Stomach (tissue), 9 donors: ENCODE data around the gene PLXNA2. TPM values are rescaled to one million over a fixed set of nuclear protein-coding genes. Genes with fewer than 3 reads are reported as not detected.

ENCODE experiments used
- DNase-seq, 2 donors: peaks; one replicate each; pipeline versions ENCODE4 v3.0.0 to v3.0.0-alpha.2; 2013 to 2019
- H3K27ac ChIP-seq, 5 donors: fragments of 200-600 bp in 4 of 5; sonication (generic) in 4 of 5; one replicate each; pipeline ENCODE4 v1.5.1; 2013 to 2019; ENCODE audit warnings: mild to moderate bottlenecking in 1 of 5, moderate library complexity in 1 of 5
- H3K27me3 ChIP-seq, 3 donors: fragments of 200-600 bp; sonication (generic); one replicate each; pipeline ENCODE4 v1.5.1; 2017 to 2019; ENCODE audit warnings: mixed run types in 1 of 3
- H3K36me3 ChIP-seq, 4 donors: fragments of 200-600 bp; sonication (generic); 1 replicate in 3 of 4; 2 replicates in 1 of 4; pipeline ENCODE4 v1.5.1; 2016 to 2019
- H3K4me1 ChIP-seq, 4 donors: fragments of 200-600 bp; sonication (generic); one replicate each; pipeline ENCODE4 v1.5.1; 2016 to 2019
- H3K4me3 ChIP-seq, 4 donors: fragments of 200-600 bp; sonication (generic) in 3 of 4; one replicate each; pipeline ENCODE4 v1.5.1; 2016 to 2019; ENCODE audit warnings: mild to moderate bottlenecking in 1 of 4
- H3K9me3 ChIP-seq, 4 donors: fragments of 200-600 bp; sonication (generic); one replicate each; pipeline ENCODE4 v1.5.1; 2016 to 2019
- CTCF ChIP-seq, 7 experiments: fragments of 450-650 bp in 4 of 7; fragments of 200-600 bp in 3 of 7; sonication (generic) in 3 of 7; IDR thresholded peaks; one replicate each; pipeline ENCODE4 v1.5.1; 2016 to 2019; ENCODE audit warnings: antibody characterized with exemption in 7 of 7, control low read depth in 2 of 7, mild to moderate bottlenecking in 1 of 7
- EP300 ChIP-seq: sonication (generic); formaldehyde crosslinking; IDR thresholded peaks from one replicate; pipeline ENCODE4 v1.6.1; 2017; ENCODE audit warnings: antibody characterized with exemption
- POLR2A ChIP-seq, 4 donors: fragments of 450-650 bp; IDR thresholded peaks; one replicate each; pipeline ENCODE4 v1.6.1; 2016; ENCODE audit warnings: antibody characterized with exemption in 4 of 4, control low read depth in 2 of 4, mild to moderate bottlenecking in 1 of 4, moderate library complexity in 1 of 4
- POLR2AphosphoS5 ChIP-seq, 3 donors: sonication (generic); formaldehyde crosslinking; IDR thresholded peaks; one replicate each; pipeline ENCODE4 v1.6.1; 2016; ENCODE audit warnings: antibody characterized with exemption in 3 of 3
- WGBS, 5 donors: extraction: QIAGEN DNeasy Blood & Tissue Kit in 3 of 5; methylation state at CpG; one replicate each; pipeline versions ENCODE4 v1.1.5 to v1.1.7; 2013 to 2018; 5-methylcytosine and 5-hydroxymethylcytosine counted together
- intact Hi-C: fragments of 100-400 bp; cut with DNase I; formaldehyde crosslinking; loops from one replicate; pipeline ENCODE4 v1.15.1; 2023; ENCODE audit warnings: low total_unique reads
- polyA plus RNA-seq, 3 donors: library from polyadenylated mRNA; stranded (reverse); fragments of 200-250 nt; gene quantifications; one replicate each; pipeline ENCODE4 v1.2.3, GENCODE V29; 2013
- total RNA-seq, 5 donors: library from RNA; depleted of rRNA; stranded (reverse); fragments of >200 nt; gene quantifications; one replicate each; pipeline versions ENCODE4 v1.1.0 to v1.2.3, GENCODE V29; 2014 to 2016
- donor health status: healthy with polysubstance abuse.
- donor health status: Bipolar disorder and iron deficiency.
- donor health status: healthy.

The PLXNA2 gene
- total and polyA plus RNA-seq, 8 donors = 2.7 to 185 (median 28.7) TPM

GRCh38 chr1:208107425-208108212 lies 136.6 kb downstream of the PLXNA2 start:
- TF ChIP-seq POLR2AphosphoS5 (IDR thresholded peaks at IDR 0.05) (no peak), POLR2A (IDR thresholded peaks at IDR 0.05) (no peak), EP300 (no peak), CTCF (IDR thresholded peaks at IDR 0.05) (no peak)
- H3K27ac ChIP-seq = no peak overlapping the region
- no peaks in the 10 kb centered on the region for H3K27me3 ChIP-seq
- H3K4me1 ChIP-seq = peaks cover 0 to 12% (median 4%) of the 10 kb centered on the region in 4 donors
- no peak for DNase-seq
- no peak overlapping the region for H3K4me3 ChIP-seq
- peaks cover 7 to 25% (median 13%) of the 10 kb centered on the region in 4 donors for H3K36me3 ChIP-seq
- intact Hi-C loops = no loop called here
- H3K9me3 ChIP-seq = no peaks in the 10 kb centered on the region
- WGBS, 5 donors = 76 to 87% (median 80%) methylated on average over 13 of the region's 13 CpGs

- Histone ChIP-seq H3K36me3 (peaks cover 9 to 36% (median 19%) of the 10 kb centered on the region in 4 donors), H3K27ac (no peak overlapping the region)
- TF ChIP-seq EP300 (no peak), POLR2A (IDR thresholded peaks at IDR 0.05) (no peak), POLR2AphosphoS5 (IDR thresholded peaks at IDR 0.05) (no peak), CTCF (IDR thresholded peaks at IDR 0.05) (no peak)
Observed at GRCh38 chr1:208106218-208106617, 138.0 kb downstream of the PLXNA2 start.

GRCh38 chr1:208105756-208106155 lies 138.4 kb downstream of the PLXNA2 start:
- Histone ChIP-seq H3K9me3 (no peaks in the 10 kb centered on the region), H3K27ac (no peak overlapping the region), H3K4me1 (peaks cover 0 to 31% (median 15%) of the 10 kb centered on the region in 4 donors), H3K4me3 (no peak overlapping the region), H3K27me3 (no peaks in the 10 kb centered on the region), H3K36me3 (peaks cover 9 to 40% (median 20%) of the 10 kb centered on the region in 4 donors)
- intact Hi-C loops = no loop called here
- TF ChIP-seq POLR2A (IDR thresholded peaks at IDR 0.05) (no peak), CTCF (IDR thresholded peaks at IDR 0.05) (no peak), EP300 (no peak), POLR2AphosphoS5 (IDR thresholded peaks at IDR 0.05) (no peak)
- WGBS, 5 donors = 60 to 82% (median 73%) methylated on average over 5 of the region's 5 CpGs
- DNase-seq = peak in 1 of 2 donors; percentile 66

More at GRCh38 chr1:208106218-208106617, 138.0 kb downstream of the PLXNA2 start:
- Histone ChIP-seq H3K4me3 (no peak overlapping the region), H3K27me3 (no peaks in the 10 kb centered on the region), H3K9me3 (no peaks in the 10 kb centered on the region), H3K4me1 (peaks cover 0 to 26% (median 12%) of the 10 kb centered on the region in 4 donors)
- no peak for DNase-seq
- 85 to 94% (median 91%) methylated on average over 7 of the region's 7 CpGs for WGBS, 5 donors
- intact Hi-C loops = no loop called here

GRCh38 chr1:208103597-208104513 lies 140.3 kb downstream of the PLXNA2 start:
- no peaks in the 10 kb centered on the region for H3K27me3 ChIP-seq
- H3K4me3 ChIP-seq = no peak overlapping the region
- H3K36me3 ChIP-seq = peaks cover 9 to 44% (median 21%) of the 10 kb centered on the region in 4 donors
- H3K4me1 ChIP-seq = peaks cover 0 to 31% (median 15%) of the 10 kb centered on the region in 4 donors
- no peaks in the 10 kb centered on the region for H3K9me3 ChIP-seq
- no peak overlapping the region for H3K27ac ChIP-seq
- TF ChIP-seq EP300 (no peak), POLR2AphosphoS5 (IDR thresholded peaks at IDR 0.05) (no peak), CTCF (IDR thresholded peaks at IDR 0.05) (no peak)
- 69 to 92% (median 87%) methylated on average over 7 of the region's 7 CpGs for WGBS, 5 donors
- intact Hi-C loops = no loop called here
- no peak for DNase-seq
